Right atrium auricular region (tissue), 2 donors: ENCODE results near the gene CBARP. TPM values are rescaled to one million over a fixed set of nuclear protein-coding genes. Genes with fewer than 3 reads are reported as not detected.

Experiments
- DNase-seq: peaks from one replicate; pipeline ENCODE4 v3.0.0-alpha.2; 2019; ENCODE audit warnings: low spot score
- H3K27ac ChIP-seq, 2 donors: fragments of 200-600 bp; sonication (generic); 1 replicate in 1 of 2; 2 replicates in 1 of 2; pipeline ENCODE4 v1.5.1; 2016 to 2019
- H3K27me3 ChIP-seq, 2 donors: fragments of 200-600 bp; sonication (generic); one replicate each; pipeline versions ENCODE4 v1.5.1 to v1.6.0; 2017 to 2019
- H3K36me3 ChIP-seq: fragments of 200-600 bp; sonication (generic); one replicate; pipeline ENCODE4 v1.5.1; 2016
- H3K4me1 ChIP-seq, 2 donors: fragments of 200-600 bp; sonication (generic); one replicate each; pipeline versions ENCODE4 v1.5.1 to v1.6.0; 2017 to 2019
- H3K4me3 ChIP-seq, 2 donors: fragments of 200-600 bp; sonication (generic); 1 replicate in 1 of 2; 2 replicates in 1 of 2; pipeline ENCODE4 v1.5.1; 2017 to 2019; ENCODE audit warnings: mild to moderate bottlenecking in 1 of 2, moderate library complexity in 1 of 2
- H3K9me3 ChIP-seq, 2 donors: fragments of 200-600 bp; sonication (generic); one replicate each; pipeline ENCODE4 v1.5.1; 2019
- total RNA-seq, 2 donors: library from RNA; depleted of rRNA; stranded (reverse); fragments of >200 nt; gene quantifications; one replicate each; pipeline ENCODE4 v1.1.0, GENCODE V29; 2016
- TF ChIP-seq, protein P1 (sequence below), 2 donors: fragments of 200-600 bp; sonication (generic); IDR thresholded peaks; one replicate each; pipeline ENCODE4 v1.5.1; 2019; ENCODE audit warnings: antibody characterized with exemption in 2 of 2

The CBARP gene, protein sequence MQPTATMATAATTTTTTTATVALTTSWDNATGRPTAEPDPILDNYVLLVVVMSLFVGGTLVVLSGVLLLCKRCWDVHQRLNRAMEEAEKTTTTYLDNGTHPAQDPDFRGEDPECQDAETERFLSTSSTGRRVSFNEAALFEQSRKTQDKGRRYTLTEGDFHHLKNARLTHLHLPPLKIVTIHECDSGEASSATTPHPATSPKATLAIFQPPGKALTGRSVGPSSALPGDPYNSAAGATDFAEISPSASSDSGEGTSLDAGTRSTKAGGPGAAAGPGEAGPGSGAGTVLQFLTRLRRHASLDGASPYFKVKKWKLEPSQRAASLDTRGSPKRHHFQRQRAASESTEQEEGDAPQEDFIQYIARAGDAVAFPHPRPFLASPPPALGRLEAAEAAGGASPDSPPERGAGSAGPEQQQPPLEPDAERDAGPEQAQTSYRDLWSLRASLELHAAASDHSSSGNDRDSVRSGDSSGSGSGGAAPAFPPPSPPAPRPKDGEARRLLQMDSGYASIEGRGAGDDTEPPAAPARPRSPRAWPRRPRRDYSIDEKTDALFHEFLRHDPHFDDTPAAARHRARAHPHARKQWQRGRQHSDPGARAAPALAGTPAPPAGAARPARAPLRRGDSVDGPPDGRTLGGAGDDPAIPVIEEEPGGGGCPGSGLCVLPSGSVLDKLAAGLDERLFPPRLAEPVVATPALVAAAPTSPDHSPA
- 1 to 10 TPM; 2.4 to 2.6 TPM for total RNA-seq

DNA sequence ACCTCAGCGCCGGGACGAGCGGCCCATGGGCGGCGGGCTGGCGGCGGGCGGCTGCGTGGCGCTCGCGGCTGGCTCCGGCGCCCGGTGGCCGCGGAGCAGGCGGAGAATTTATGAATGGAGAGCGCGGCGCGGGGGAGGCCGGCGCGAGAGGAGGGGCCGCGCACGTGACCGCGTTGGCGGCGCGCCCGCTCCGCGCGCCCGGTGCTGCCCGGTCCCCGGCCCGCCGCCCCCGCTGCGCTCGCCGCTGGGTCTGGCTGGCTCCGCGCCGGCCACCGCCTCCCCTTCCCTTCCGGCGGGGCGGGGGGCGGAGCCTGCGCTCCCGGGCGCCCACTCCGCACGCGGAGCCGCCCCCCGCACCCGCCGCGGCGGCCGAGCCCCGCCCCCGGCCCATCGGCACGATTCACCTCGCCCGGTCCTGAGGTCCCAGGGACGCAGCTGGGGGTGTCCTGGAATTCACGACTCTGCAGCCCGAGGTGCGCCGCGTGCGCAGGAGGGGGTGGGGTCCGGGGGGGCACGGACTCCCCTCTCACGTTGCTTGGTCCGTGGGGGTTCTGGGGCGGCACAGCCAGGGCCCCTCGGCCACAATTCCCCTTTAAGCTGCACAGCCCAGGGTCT, at the start of gene CBARP:
CBARP (minus strand) TSS at position 252 of the 615 bp plus-strand sequence. CDS start 1,905 bp downstream, outside the sequence.
- Histone ChIP-seq H3K27ac (peak within 1 kb of the TSS; percentile 99), H3K27me3 (no peaks in the 10 kb centered on the region), H3K4me3 (peak within 1 kb of the TSS; percentile 44 to 70), H3K36me3 (no peaks in the 10 kb centered on the region), H3K9me3 (no peaks in the 10 kb centered on the region), H3K4me1 (peaks cover 0 to 48% of the 10 kb centered on the region in 2 donors)
- TF ChIP-seq, protein P1, sequence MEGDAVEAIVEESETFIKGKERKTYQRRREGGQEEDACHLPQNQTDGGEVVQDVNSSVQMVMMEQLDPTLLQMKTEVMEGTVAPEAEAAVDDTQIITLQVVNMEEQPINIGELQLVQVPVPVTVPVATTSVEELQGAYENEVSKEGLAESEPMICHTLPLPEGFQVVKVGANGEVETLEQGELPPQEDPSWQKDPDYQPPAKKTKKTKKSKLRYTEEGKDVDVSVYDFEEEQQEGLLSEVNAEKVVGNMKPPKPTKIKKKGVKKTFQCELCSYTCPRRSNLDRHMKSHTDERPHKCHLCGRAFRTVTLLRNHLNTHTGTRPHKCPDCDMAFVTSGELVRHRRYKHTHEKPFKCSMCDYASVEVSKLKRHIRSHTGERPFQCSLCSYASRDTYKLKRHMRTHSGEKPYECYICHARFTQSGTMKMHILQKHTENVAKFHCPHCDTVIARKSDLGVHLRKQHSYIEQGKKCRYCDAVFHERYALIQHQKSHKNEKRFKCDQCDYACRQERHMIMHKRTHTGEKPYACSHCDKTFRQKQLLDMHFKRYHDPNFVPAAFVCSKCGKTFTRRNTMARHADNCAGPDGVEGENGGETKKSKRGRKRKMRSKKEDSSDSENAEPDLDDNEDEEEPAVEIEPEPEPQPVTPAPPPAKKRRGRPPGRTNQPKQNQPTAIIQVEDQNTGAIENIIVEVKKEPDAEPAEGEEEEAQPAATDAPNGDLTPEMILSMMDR (IDR thresholded peaks at IDR 0.05) = no peak
- DNase-seq = no peak

DNA sequence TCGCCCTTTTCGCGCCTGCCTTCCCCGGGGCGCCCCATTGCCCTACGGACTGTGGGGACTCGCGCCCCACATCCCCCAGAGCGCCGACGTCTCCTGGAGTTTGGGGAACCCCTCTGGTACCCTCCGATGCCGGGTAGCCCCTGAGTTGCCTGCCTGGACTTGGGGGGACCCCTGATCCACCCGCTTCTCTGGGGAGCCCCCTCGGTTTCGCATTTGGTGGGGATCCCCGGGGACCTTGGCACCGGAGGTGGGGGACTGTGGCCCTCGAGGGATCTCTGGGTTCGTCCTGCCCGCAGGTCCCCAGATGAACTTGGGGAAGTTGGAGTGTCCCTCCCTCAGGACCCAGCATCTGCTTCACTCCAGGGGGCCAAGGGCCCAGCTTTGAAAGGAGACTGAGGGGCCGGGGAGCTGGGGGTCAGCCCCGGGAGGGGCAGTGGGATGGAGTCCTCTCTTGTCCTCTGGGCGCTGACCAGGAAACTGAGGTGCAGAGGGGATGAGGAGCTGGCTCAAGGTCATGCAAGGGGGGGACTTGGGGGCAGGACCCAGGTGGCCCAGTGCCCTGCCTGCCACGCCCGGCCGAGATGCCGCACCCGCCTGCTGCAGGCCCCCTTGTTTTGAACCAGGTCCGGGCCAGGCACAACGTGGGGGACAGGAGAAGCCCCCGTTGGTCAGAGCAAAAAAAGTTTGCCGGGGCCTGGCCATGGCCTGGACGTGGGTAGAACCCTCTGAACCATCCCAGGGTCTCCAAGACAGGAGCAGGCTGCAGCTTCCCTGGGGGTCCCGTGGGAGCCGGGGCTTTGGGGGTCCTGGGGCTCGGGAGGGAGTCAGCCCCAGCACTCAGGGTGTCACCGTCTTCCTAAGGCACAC, 48.9 kb upstream of the CBARP start:
- peak overlapping the region in 1 of 2 donors; percentile 3 for H3K4me3 ChIP-seq
- DNase-seq = no peak
- no peak overlapping the region for H3K27ac ChIP-seq

DNA sequence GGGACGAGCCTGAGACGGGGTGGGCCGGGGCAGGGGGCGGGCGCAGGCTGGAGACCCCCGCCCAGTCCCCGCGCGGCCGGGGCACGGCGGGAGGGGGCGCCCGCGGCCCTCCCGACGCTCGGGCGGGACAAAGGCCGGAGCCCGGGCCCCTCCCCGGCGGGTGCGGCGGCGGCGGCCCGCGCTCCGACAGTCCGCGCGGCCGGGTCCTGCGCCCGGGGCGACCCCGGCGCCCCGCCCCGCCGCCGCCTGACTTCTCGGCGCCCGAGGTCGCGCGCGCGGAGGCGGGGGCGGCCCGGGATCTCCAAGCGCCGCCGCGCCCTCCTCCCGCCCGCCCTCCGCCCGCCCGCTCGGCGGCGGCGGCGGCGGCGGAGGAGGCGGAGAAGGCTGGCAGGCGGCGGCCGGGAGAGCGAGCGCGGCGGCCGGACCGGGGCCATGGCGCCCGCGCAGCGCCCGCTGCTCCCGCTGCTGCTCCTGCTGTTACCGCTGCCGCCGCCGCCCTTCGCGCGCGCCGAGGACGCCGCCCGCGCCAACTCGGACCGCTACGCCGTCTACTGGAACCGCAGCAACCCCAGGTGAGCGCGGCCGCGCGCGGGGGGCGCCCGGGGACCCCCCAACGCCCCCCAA, 48.0 kb upstream of the CBARP start, which contains the start of gene EFNA2:
EFNA2 (plus strand) TSS at position 137 of the 624 bp plus-strand sequence; CDS start at position 433, 296 bp downstream.
- Histone ChIP-seq H3K4me3 (no peak within 1 kb of the TSS), H3K27me3 (peaks cover 8 to 28% of the 10 kb centered on the region in 2 donors), H3K27ac (no peak within 1 kb of the TSS), H3K9me3 (no peaks in the 10 kb centered on the region), H3K4me1 (peaks cover 0 to 6% of the 10 kb centered on the region in 2 donors), H3K36me3 (no peaks in the 10 kb centered on the region)
- TF ChIP-seq, protein P1 (IDR thresholded peaks at IDR 0.05) = no peak
- no peak for DNase-seq

More for the DNA sequence above, 48.9 kb upstream of the CBARP start:
- Histone ChIP-seq H3K27me3 (peaks cover 8 to 28% of the 10 kb centered on the region in 2 donors), H3K36me3 (no peaks in the 10 kb centered on the region), H3K4me1 (peaks cover 0 to 6% of the 10 kb centered on the region in 2 donors), H3K9me3 (no peaks in the 10 kb centered on the region)
- TF ChIP-seq, protein P1 (IDR thresholded peaks at IDR 0.05) = no peak

DNA sequence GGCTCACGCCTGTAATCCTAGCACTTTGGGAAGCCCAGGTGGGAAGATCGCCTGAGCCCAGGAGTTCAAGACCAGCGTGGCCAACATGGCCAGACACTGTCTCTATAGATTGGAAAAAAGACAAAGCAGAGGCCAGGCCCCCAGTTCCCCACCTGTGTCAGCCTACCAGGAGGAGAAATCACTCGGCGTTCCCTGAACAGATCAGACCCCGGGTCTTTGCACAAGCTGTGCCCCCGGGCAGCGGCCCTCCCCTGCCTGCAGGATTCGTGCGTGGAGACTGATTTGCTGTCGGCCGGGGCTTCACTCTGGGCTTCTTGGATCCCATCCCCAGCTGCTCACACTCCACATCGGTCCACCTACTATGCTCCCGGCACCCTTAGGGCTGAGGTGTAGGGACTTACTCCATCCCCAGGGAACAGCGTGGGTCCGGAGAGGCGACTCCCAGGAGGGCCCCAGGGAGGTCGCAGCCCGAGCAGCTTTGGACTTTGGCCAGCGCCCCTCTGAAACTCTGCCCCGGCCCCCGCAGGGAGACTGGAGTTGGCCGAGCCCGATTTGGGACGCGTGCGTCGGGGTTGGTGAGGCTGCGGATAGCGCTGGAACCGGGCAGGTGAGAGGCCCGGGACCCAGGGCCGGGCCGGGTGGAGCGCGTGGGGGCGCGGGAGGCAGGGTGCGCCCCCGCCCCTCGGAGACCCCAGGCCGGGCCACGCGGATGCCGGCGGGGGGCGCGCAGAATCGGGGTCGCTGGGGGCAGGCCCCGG, 47.4 kb upstream of the CBARP start:
- Histone ChIP-seq H3K27me3 (peaks cover 8 to 28% of the 10 kb centered on the region in 2 donors), H3K4me1 (peaks cover 0 to 6% of the 10 kb centered on the region in 2 donors), H3K36me3 (no peaks in the 10 kb centered on the region), H3K9me3 (no peaks in the 10 kb centered on the region), H3K4me3 (no peak overlapping the region), H3K27ac (no peak overlapping the region)
- DNase-seq = no peak
- TF ChIP-seq, protein P1 (IDR thresholded peaks at IDR 0.05) = no peak
